ENCODE measurements around the gene TPCN2.

TPCN2 gene

GRCh38 chr11:69000831-69001242 lies 47.9 kb upstream of the TPCN2 start (continued):
- TF ChIP-seq ZFP3 (CRISPR knock-in tag; IDR thresholded peaks at IDR 0.05) (no peak), CREB5 (CRISPR knock-in tag; IDR thresholded peaks at IDR 0.05; ENCODE audit: low read depth) (no peak), ESRRG (CRISPR knock-in tag; IDR thresholded peaks at IDR 0.05) (no peak)

- no peak for ATAC-seq
- TF ChIP-seq BACH2 (CRISPR knock-in tag; IDR thresholded peaks at IDR 0.05; ENCODE audit: borderline replicate concordance): no peak
- TF ChIP-seq ZC3H10 (CRISPR knock-in tag; IDR thresholded peaks at IDR 0.05): no peak
These were observed 47.3 kb upstream of the TPCN2 start for GRCh38 chr11:69001243-69002081.

GRCh38 chr11:69002110-69002569 lies 46.6 kb upstream of the TPCN2 start:
- TF ChIP-seq GLIS3 (CRISPR knock-in tag; IDR thresholded peaks at IDR 0.05) (no peak), POU6F1 (CRISPR knock-in tag; IDR thresholded peaks at IDR 0.05; ENCODE audit: borderline replicate concordance, low read depth) (no peak), ESRRG (CRISPR knock-in tag; IDR thresholded peaks at IDR 0.05) (no peak), OSR1 (CRISPR knock-in tag; IDR thresholded peaks at IDR 0.05) (no peak), BACH2 (CRISPR knock-in tag; IDR thresholded peaks at IDR 0.05; ENCODE audit: borderline replicate concordance) (no peak), TSHZ2 (CRISPR knock-in tag; IDR thresholded peaks at IDR 0.05) (no peak), TOX (CRISPR knock-in tag; IDR thresholded peaks at IDR 0.05; ENCODE audit: borderline replicate concordance) (no peak), ZFP30 (CRISPR knock-in tag; IDR thresholded peaks at IDR 0.05) (no peak), SNAI2 (CRISPR knock-in tag; IDR thresholded peaks at IDR 0.05) (no peak), PPARA (CRISPR knock-in tag; IDR thresholded peaks at IDR 0.05; ENCODE audit: borderline replicate concordance) (no peak), CREB5 (CRISPR knock-in tag; IDR thresholded peaks at IDR 0.05; ENCODE audit: low read depth) (no peak), ZNF70 (CRISPR knock-in tag; IDR thresholded peaks at IDR 0.05) (no peak), PATZ1 (CRISPR knock-in tag; IDR thresholded peaks at IDR 0.05; ENCODE audit: borderline replicate concordance) (no peak), CSDC2 (CRISPR knock-in tag; IDR thresholded peaks at IDR 0.05) (no peak), RARB (CRISPR knock-in tag; IDR thresholded peaks at IDR 0.05) (no peak), ISL1 (CRISPR knock-in tag; IDR thresholded peaks at IDR 0.05) (no peak)
- no peak for ATAC-seq
